ENCODE data around the gene U2SURP. TPM values are rescaled to one million over a fixed set of nuclear protein-coding genes. Genes with fewer than 3 reads are reported as not detected.
A peak's percentile ranks its signal among the peaks of the same experiment; 100 is the strongest.

U2SURP gene
- total RNA-seq, 6 experiments from 2014 or later, result 19.1 to 34.5 (median 26.9) TPM

DNA sequence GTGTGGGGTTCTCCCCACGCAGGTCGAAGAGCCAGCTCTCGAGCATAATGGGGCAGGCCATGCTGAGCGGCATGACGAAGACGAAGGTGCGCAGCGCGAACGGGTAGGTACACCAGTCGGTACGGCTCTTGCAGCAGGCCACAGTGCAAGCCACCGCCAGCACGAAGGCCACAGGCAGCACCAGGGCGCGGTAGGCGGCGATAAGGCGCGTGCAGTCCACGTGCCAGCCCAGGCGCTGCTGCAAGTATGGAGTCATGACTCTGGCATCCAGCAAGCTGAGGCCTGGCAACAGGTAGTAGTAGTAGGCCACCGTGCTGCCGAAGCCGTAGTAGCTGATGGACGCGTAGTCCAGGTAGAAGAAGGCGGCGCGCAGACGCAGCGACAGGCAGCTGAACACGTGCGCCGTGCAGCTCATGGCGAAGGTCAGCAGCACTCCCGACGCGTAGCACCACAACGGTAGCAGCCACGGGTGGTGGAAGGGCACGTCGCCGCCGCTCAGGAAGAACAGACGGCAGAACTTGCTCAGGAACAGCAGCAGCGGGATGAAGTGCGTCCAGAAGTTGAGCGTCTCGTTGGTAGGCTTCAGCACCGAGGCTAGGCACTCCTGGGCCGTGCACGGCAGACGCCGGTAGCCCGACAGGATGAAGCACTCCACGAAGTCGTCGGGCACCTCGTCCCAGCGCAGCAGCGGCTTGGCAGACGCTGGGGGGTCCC lies 38.7 kb upstream of the U2SURP start:
- peak overlapping the region; percentile 61 to 73 (median 70) for H3K27ac ChIP-seq
- H3K36me3 ChIP-seq, result no peaks in the 10 kb centered on the region
- WGBS (ENCODE audit: insufficient coverage, low coverage, low lambda C conversion rate, missing lambda C conversion rate), result 4% methylated on average over 5 of the region's 63 CpGs
- no peaks in the 10 kb centered on the region for H3K9me3 ChIP-seq
- peaks cover 0 to 30% (median 0%) of the 10 kb centered on the region in 4 donors for H3K4me1 ChIP-seq
- DNase-seq (peak; percentile 71 to 73 (median 72)), ATAC-seq (peak; percentile 46 to 73 (median 59))
- TF ChIP-seq, protein P1, sequence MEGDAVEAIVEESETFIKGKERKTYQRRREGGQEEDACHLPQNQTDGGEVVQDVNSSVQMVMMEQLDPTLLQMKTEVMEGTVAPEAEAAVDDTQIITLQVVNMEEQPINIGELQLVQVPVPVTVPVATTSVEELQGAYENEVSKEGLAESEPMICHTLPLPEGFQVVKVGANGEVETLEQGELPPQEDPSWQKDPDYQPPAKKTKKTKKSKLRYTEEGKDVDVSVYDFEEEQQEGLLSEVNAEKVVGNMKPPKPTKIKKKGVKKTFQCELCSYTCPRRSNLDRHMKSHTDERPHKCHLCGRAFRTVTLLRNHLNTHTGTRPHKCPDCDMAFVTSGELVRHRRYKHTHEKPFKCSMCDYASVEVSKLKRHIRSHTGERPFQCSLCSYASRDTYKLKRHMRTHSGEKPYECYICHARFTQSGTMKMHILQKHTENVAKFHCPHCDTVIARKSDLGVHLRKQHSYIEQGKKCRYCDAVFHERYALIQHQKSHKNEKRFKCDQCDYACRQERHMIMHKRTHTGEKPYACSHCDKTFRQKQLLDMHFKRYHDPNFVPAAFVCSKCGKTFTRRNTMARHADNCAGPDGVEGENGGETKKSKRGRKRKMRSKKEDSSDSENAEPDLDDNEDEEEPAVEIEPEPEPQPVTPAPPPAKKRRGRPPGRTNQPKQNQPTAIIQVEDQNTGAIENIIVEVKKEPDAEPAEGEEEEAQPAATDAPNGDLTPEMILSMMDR (IDR thresholded peaks at IDR 0.05), result no peak
- TF ChIP-seq POLR2A (IDR thresholded peaks at IDR 0.05), result no peak
- intact Hi-C loops (cut with DNase I), result no loop called here
- peak overlapping the region; percentile 63 to 75 (median 67) for H3K4me3 ChIP-seq
- H3K27me3 ChIP-seq, result no peaks in the 10 kb centered on the region

DNA sequence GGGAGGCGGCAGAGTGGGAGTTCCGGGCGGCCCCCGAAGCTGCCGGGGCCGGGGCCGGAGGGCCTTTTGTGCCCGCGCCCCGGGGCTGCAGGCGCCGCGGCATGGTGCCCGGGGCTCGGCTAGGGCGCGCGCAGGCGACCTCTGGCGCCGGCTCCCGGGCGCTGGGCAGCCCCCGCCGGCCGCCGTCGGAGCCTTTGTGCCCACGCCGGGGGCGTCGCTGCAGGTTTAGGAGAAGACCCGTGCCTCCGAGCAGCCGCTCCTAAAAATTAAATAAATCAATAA lies 38.2 kb upstream of the U2SURP start:
- H3K36me3 ChIP-seq, result no peaks in the 10 kb centered on the region
- intact Hi-C loops (cut with DNase I), result no loop called here
- TF ChIP-seq POLR2A (IDR thresholded peaks at IDR 0.05), result no peak
- TF ChIP-seq, protein P1 (IDR thresholded peaks at IDR 0.05), result peak in 1 of 4 donors; percentile 27
- H3K27me3 ChIP-seq, result no peaks in the 10 kb centered on the region
- peaks cover 0 to 30% (median 0%) of the 10 kb centered on the region in 4 donors for H3K4me1 ChIP-seq
- no CpG with 5 or more reads among the region's 35 CpGs for WGBS (ENCODE audit: insufficient coverage, low coverage, low lambda C conversion rate, missing lambda C conversion rate)
- peak overlapping the region; percentile 63 to 75 (median 67) for H3K4me3 ChIP-seq
- H3K9me3 ChIP-seq, result no peaks in the 10 kb centered on the region
- peak in 2 of 3 donors; percentile 39 to 58 for DNase-seq
- peak; percentile 18 to 69 (median 62) for ATAC-seq
- H3K27ac ChIP-seq, result peak overlapping the region; percentile 61 to 73 (median 70)

DNA sequence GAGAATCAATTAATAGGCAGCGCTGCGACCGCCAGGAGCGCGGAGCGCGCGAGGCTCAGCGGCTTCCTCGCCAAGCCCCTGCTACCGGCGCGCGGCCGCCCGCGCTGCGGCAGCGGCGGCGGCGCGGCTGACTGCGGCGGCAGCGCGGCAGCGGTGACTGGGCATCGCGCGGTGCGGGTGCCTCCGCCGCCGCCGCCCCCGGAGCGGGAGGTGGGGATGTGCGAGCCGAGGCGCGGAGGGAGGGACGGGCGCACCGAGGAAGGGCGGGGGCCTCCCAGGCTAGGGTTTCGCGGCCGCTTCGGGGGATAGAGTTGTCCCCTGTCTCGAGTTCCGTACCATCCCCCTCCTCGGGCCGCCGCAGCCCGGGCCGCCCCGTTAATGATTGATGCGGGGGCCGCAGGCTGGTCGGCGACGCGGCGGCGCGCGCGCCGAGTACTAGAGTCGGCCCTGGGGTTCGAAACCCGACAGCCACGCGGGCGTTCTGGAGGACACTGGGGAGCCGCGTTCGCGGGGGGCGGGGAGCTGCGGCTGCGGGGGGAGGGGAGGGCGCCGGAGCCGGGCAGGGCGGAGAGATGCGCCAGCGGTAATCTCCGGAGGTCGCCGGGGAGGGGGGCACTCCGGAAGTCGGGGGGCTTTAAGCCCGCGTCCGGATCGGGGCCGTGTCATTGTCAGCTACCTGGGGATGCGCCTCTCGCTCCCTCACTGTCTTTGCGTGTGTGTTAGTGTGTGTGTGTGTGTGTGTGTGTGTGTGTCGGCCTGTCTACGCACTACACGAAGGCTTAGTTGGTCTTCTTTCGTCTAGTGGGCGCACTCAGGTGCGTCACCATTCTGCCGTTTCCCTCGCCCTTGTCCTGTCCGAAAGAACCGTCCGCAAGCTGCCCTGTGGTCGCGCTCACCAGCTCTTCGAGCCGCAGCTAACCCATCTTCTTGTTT lies 37.6 kb upstream of the U2SURP start, which contains the start of gene PAQR9:
TSS of gene PAQR9 (minus strand) at position 159 of the 933 bp plus-strand sequence. CDS start 338 bp downstream, outside the sequence.
- peak; percentile 69 to 76 (median 70) for DNase-seq
- intact Hi-C loops (cut with DNase I), result no loop called here
- TF ChIP-seq, protein P1 (IDR thresholded peaks at IDR 0.05), result no peak
- TF ChIP-seq POLR2A (IDR thresholded peaks at IDR 0.05), result peak; percentile 56

DNA sequence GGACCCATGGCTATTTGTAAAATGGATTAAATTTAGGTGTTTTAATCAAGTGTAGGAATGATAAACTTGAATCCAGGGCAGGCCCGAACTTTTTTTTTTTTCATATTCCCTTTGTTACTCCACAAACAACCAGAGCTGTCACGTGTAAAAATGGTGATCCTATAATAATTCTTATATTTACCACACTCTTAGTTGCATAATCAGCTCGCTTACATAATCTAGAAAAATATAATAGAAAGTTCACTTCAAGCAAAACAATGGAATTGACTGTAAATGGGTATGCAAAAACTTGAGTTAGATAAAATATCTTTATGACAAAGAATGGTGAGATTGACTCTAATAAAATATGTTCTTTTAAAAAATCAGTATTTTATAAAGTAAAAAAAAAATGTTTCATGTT lies 35.8 kb upstream of the U2SURP start:
- WGBS (ENCODE audit: insufficient coverage, low coverage, low lambda C conversion rate, missing lambda C conversion rate), result 20% methylated on average over 3 of the region's 3 CpGs
- TF ChIP-seq, protein P1 (IDR thresholded peaks at IDR 0.05), result no peak
- no peak for TF ChIP-seq POLR2A (IDR thresholded peaks at IDR 0.05)

More for the DNA sequence above, 37.6 kb upstream of the U2SURP start, which contains the start of gene PAQR9:
- H3K27ac ChIP-seq, result peak within 1 kb of the TSS; percentile 61 to 73 (median 70)
- H3K4me3 ChIP-seq, result peak within 1 kb of the TSS; percentile 63 to 75 (median 67)
- WGBS (ENCODE audit: insufficient coverage, low coverage, low lambda C conversion rate, missing lambda C conversion rate), result 4% methylated on average over 23 of the region's 117 CpGs
- peaks cover 0 to 30% (median 0%) of the 10 kb centered on the region in 4 donors for H3K4me1 ChIP-seq
- no peaks in the 10 kb centered on the region for H3K9me3 ChIP-seq
- peak; percentile 54 to 79 (median 70) for ATAC-seq
- no peaks in the 10 kb centered on the region for H3K36me3 ChIP-seq
- no peaks in the 10 kb centered on the region for H3K27me3 ChIP-seq

More for the DNA sequence above, 35.8 kb upstream of the U2SURP start:
- intact Hi-C loops (cut with DNase I), result no loop called here
- DNase-seq (no peak), ATAC-seq (no peak)
- no peak overlapping the region for H3K27ac ChIP-seq
- H3K27me3 ChIP-seq, result no peaks in the 10 kb centered on the region
- H3K36me3 ChIP-seq, result no peaks in the 10 kb centered on the region
- no peak overlapping the region for H3K4me3 ChIP-seq
- H3K9me3 ChIP-seq, result no peaks in the 10 kb centered on the region
- peaks cover 0 to 30% (median 0%) of the 10 kb centered on the region in 4 donors for H3K4me1 ChIP-seq

Measured in right lobe of liver (tissue), 6 donors.